ENCODE measurements around the gene PLOD2. TPM values are rescaled to one million over a fixed set of nuclear protein-coding genes. Genes with fewer than 3 reads are reported as not detected.

Gene PLOD2
- total RNA-seq, 2 experiments from 2014 or later: 1.2 to 1.3 TPM

DNA sequence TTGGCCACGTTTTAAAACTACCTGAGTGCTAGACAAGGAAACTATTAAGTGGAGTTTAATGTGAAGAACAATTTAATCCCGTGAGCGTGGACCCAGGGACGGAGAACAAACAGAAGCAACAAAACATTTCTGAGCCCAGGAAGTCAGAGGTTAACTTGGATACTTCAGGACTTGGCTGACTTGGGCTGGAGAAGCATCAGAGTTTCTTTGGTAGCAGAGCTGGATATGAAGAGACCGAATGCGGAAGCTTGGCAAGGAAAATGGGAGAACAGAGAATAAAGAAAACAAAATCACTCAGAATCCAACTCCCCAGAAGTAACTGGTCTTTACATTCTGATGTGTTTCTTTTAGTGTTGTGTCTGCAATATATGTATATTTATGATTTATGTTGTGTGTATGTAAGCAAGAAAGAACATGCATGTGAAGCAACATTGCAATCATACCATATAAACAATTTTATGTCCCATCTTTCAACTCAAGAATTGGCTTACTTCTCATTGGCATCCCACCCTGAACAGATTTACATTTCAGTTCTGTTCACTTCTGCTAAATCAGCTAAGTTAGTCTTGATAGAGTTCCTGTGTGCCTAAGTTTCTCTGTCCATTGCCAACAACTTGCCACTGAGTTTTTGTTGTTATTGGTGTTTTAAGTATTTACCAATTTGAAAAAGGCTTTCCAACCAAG lies 17.2 kb upstream of the PLOD2 start:
- Mint-ChIP-seq H3K9me3 (no peaks in the 10 kb centered on the region), H3K4me3 (no peak overlapping the region), H3K4me1 (no peaks in the 10 kb centered on the region), H3K27me3 (peaks cover 9% of the 10 kb centered on the region), H3K27ac (no peak overlapping the region), H3K36me3 (no peaks in the 10 kb centered on the region)
- no peak for DNase-seq

DNA sequence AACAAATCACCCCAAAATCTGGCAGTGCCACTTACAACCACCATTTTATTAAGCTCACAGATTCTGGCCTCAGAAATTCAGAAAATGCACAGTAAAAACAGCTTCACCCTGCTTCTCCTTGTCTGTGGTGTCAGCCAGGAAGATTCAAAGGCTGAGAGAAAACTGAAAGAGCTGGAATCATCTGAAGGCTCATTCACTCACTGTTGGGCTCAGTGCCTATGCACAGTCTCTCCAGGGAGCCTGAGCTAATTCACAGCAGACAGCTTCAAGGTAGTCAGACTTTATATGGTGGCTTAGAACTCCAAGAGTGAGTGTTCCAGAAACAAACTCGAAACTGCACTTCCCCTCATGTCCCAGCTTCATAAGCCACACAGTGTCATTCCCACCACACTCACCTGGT lies 16.5 kb upstream of the PLOD2 start:
- no peak overlapping the region for H3K27ac Mint-ChIP-seq
- H3K27me3 Mint-ChIP-seq: peaks cover 10% of the 10 kb centered on the region
- no peaks in the 10 kb centered on the region for H3K36me3 Mint-ChIP-seq
- H3K9me3 Mint-ChIP-seq: no peaks in the 10 kb centered on the region
- no peak for DNase-seq
- no peak overlapping the region for H3K4me3 Mint-ChIP-seq
- no peaks in the 10 kb centered on the region for H3K4me1 Mint-ChIP-seq

GRCh38 chr3:146177072-146177471 lies 16.1 kb upstream of the PLOD2 start:
- H3K36me3 Mint-ChIP-seq: no peaks in the 10 kb centered on the region
- no peak for DNase-seq
- no peaks in the 10 kb centered on the region for H3K9me3 Mint-ChIP-seq
- peaks cover 10% of the 10 kb centered on the region for H3K27me3 Mint-ChIP-seq
- H3K4me3 Mint-ChIP-seq: no peak overlapping the region
- no peaks in the 10 kb centered on the region for H3K4me1 Mint-ChIP-seq
- no peak overlapping the region for H3K27ac Mint-ChIP-seq

GRCh38 chr3:146172586-146172985 lies 11.6 kb upstream of the PLOD2 start:
- DNase-seq: no peak
- Mint-ChIP-seq H3K9me3 (no peaks in the 10 kb centered on the region), H3K27ac (no peak overlapping the region), H3K4me1 (no peaks in the 10 kb centered on the region), H3K36me3 (no peaks in the 10 kb centered on the region), H3K27me3 (peaks cover 18% of the 10 kb centered on the region), H3K4me3 (no peak overlapping the region)

- Mint-ChIP-seq H3K27ac (no peak overlapping the region), H3K4me3 (no peak overlapping the region), H3K36me3 (no peaks in the 10 kb centered on the region), H3K27me3 (peaks cover 15% of the 10 kb centered on the region), H3K4me1 (no peaks in the 10 kb centered on the region), H3K9me3 (no peaks in the 10 kb centered on the region)
- no peak for DNase-seq
Measured at GRCh38 chr3:146170591-146170990, 9.6 kb upstream of the PLOD2 start.

DNA sequence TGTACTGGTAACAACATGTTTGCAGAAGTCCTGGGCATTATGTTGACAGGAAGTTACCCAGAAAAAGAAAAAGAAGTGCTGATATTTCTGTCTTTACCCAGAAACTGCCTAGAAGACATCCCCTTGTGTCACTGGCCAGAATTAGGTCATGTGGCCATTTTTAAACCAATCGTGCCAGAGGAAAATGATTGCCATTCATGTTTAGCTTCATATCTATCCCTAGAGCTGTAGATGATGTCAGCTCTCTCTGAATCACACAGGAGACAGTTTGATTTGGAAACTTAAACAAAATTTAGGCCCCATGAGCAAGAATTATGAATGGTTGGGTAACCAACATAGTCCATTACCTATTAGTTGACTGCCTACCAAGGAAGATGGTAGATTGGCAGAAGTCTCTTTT lies 8.9 kb upstream of the PLOD2 start:
- Mint-ChIP-seq H3K27me3 (peaks cover 13% of the 10 kb centered on the region), H3K9me3 (no peaks in the 10 kb centered on the region), H3K4me1 (no peaks in the 10 kb centered on the region), H3K4me3 (no peak overlapping the region), H3K27ac (no peak overlapping the region), H3K36me3 (no peaks in the 10 kb centered on the region)
- DNase-seq: no peak

DNA sequence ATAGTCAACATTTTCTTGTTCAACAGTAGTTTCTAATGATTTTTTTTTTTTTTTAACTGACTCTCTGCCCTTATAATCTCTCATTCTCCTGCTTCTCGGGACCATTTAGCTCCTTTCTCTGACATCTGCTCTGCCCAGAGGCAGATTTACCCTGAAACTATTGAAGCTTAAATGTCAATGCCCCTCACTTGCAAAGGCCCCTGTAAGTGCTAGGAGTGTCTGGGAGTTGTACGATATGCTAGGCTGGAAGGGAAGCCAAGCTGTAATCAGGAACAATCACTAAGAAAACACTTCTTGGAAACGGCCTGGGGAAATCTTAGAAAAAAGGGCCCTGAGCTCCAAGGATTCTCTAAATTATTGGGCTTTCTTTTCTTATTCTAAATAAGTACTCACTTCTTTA lies 5.8 kb upstream of the PLOD2 start:
- Mint-ChIP-seq H3K27me3 (peaks cover 33% of the 10 kb centered on the region), H3K9me3 (no peaks in the 10 kb centered on the region), H3K27ac (no peak overlapping the region), H3K4me3 (no peak overlapping the region), H3K36me3 (no peaks in the 10 kb centered on the region), H3K4me1 (peaks cover 8% of the 10 kb centered on the region)
- DNase-seq: no peak

GRCh38 chr3:146166415-146166821 lies 5.4 kb upstream of the PLOD2 start:
- DNase-seq: no peak
- Mint-ChIP-seq H3K9me3 (no peaks in the 10 kb centered on the region), H3K27ac (no peak overlapping the region), H3K27me3 (peaks cover 37% of the 10 kb centered on the region), H3K4me3 (no peak overlapping the region), H3K36me3 (no peaks in the 10 kb centered on the region), H3K4me1 (peaks cover 12% of the 10 kb centered on the region)

DNA sequence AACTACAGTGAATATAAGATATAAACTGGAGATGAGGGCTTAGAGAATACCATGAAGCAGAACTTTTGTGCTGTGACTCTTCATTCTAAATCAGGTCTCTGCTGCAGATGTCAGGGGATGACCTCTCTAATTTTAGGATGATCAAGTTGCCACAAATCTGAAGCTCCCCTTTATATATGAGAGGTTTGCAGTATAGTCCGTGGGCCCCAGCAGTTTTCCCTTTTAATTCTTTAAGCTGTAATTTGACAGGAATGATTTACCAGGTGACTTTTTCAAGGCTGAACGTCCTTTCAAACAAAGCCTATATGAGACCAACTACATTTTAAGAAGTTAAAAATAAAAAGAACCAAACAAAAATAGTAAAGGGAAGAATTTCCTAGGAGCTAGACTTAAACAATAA lies 4.9 kb upstream of the PLOD2 start:
- Mint-ChIP-seq H3K4me3 (no peak overlapping the region), H3K36me3 (no peaks in the 10 kb centered on the region), H3K27me3 (peaks cover 40% of the 10 kb centered on the region), H3K4me1 (peaks cover 12% of the 10 kb centered on the region), H3K9me3 (no peaks in the 10 kb centered on the region), H3K27ac (no peak overlapping the region)
- no peak for DNase-seq

- peaks cover 15% of the 10 kb centered on the region for H3K4me1 Mint-ChIP-seq
- no peak for DNase-seq
- H3K27me3 Mint-ChIP-seq: peaks cover 42% of the 10 kb centered on the region
- no peak overlapping the region for H3K27ac Mint-ChIP-seq
- no peak overlapping the region for H3K4me3 Mint-ChIP-seq
- no peaks in the 10 kb centered on the region for H3K9me3 Mint-ChIP-seq
- H3K36me3 Mint-ChIP-seq: no peaks in the 10 kb centered on the region
Measured at GRCh38 chr3:146164971-146165769, 4.2 kb upstream of the PLOD2 start.

DNA sequence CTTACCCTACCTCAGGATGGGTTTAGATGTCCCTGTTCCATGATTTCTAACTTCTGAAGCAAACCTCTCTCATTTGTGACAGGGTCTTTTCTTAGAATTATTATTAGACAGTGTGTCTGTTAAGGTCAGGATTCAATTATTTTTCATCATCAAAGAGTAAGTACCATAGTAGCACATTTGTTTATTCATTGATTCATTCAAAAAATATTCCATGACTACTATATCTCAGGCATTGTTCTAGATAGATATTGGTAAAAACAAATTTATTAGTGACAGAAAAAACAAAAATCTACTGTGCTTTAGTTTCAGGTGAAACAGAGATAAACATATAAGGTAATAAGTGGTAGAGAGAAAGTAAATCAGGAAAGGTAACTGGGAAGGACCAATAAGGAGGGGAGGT lies 3.5 kb upstream of the PLOD2 start:
- H3K27me3 Mint-ChIP-seq: peaks cover 42% of the 10 kb centered on the region
- no peaks in the 10 kb centered on the region for H3K9me3 Mint-ChIP-seq
- H3K36me3 Mint-ChIP-seq: no peaks in the 10 kb centered on the region
- H3K27ac Mint-ChIP-seq: no peak overlapping the region
- peaks cover 20% of the 10 kb centered on the region for H3K4me1 Mint-ChIP-seq
- no peak overlapping the region for H3K4me3 Mint-ChIP-seq
- no peak for DNase-seq

DNA sequence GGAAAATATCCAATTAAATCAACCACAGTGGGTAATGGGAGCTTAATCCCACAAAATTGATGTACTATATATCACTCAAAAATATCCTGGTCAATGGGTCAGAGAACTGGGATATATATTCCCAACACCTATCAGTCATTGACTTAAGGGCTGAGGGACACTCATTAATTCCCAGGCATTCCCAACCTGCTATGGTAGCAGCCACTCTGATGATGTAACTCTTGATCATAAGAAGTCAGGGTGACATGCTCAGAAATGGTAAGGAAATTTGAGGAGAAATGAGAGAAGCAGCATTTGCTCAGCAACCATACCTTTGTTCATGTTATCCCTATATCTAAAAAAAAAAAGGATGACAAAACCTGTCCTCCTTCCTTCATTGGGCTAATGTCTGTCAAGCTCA lies 3.1 kb upstream of the PLOD2 start:
- no peak for DNase-seq
- Mint-ChIP-seq H3K36me3 (no peaks in the 10 kb centered on the region), H3K27me3 (peaks cover 45% of the 10 kb centered on the region), H3K4me1 (peaks cover 20% of the 10 kb centered on the region), H3K4me3 (no peak overlapping the region), H3K27ac (no peak overlapping the region), H3K9me3 (no peaks in the 10 kb centered on the region)

- H3K9me3 Mint-ChIP-seq: no peaks in the 10 kb centered on the region
- no peak overlapping the region for H3K27ac Mint-ChIP-seq
- no peak overlapping the region for H3K4me3 Mint-ChIP-seq
- peaks cover 50% of the 10 kb centered on the region for H3K27me3 Mint-ChIP-seq
- no peaks in the 10 kb centered on the region for H3K36me3 Mint-ChIP-seq
- peaks cover 20% of the 10 kb centered on the region for H3K4me1 Mint-ChIP-seq
- no peak for DNase-seq
Measured at GRCh38 chr3:146163584-146163983, 2.6 kb upstream of the PLOD2 start.

GRCh38 chr3:146162561-146162960 lies 1.6 kb upstream of the PLOD2 start:
- H3K4me3 Mint-ChIP-seq: no peak overlapping the region
- no peaks in the 10 kb centered on the region for H3K9me3 Mint-ChIP-seq
- peaks cover 59% of the 10 kb centered on the region for H3K27me3 Mint-ChIP-seq
- peaks cover 20% of the 10 kb centered on the region for H3K4me1 Mint-ChIP-seq
- H3K27ac Mint-ChIP-seq: no peak overlapping the region
- no peak for DNase-seq
- H3K36me3 Mint-ChIP-seq: no peaks in the 10 kb centered on the region

- DNase-seq: no peak
- no peak overlapping the region for H3K27ac Mint-ChIP-seq
- H3K4me3 Mint-ChIP-seq: peak overlapping the region; percentile 52
- peaks cover 20% of the 10 kb centered on the region for H3K4me1 Mint-ChIP-seq
- H3K27me3 Mint-ChIP-seq: peaks cover 62% of the 10 kb centered on the region
- no peaks in the 10 kb centered on the region for H3K36me3 Mint-ChIP-seq
- no peaks in the 10 kb centered on the region for H3K9me3 Mint-ChIP-seq
Measured at GRCh38 chr3:146161663-146162002, 649 bp upstream of the PLOD2 start.
